GM19240 (cell line): ENCODE results near the gene ANKRD27.
"Not testable (repeated sequence)": the region's sequence is repeated elsewhere in the genome, so short reads cannot be mapped to it uniquely, and the experiment has no call there.

ENCODE experiments used
- DNase-seq: peaks from one replicate; pipeline ENCODE4 v3.0.0; 2011; ENCODE audit warnings: low spot score; ENCODE audit not compliant: insufficient read length

ANKRD27 gene

GRCh38 chr19:32653599-32653915 lies 21.4 kb downstream of the ANKRD27 start:
- DNase-seq = no peak

GRCh38 chr19:32652894-32653598 lies 21.9 kb downstream of the ANKRD27 start:
- no peak for DNase-seq

- not testable (repeated sequence) for DNase-seq
Measured at GRCh38 chr19:32652331-32652730, 22.6 kb downstream of the ANKRD27 start.

- DNase-seq = no peak
Measured at GRCh38 chr19:32651729-32652140, 23.2 kb downstream of the ANKRD27 start.

- DNase-seq = no peak
Measured at GRCh38 chr19:32650671-32651070, 24.3 kb downstream of the ANKRD27 start.

- DNase-seq = no peak
Measured at GRCh38 chr19:32649751-32650150, 25.2 kb downstream of the ANKRD27 start.

- DNase-seq = no peak
Measured at GRCh38 chr19:32647361-32647760, 27.6 kb downstream of the ANKRD27 start.

GRCh38 chr19:32646556-32646955 lies 28.4 kb downstream of the ANKRD27 start:
- DNase-seq = no peak

- no peak for DNase-seq
Measured at GRCh38 chr19:32642771-32643170, 32.2 kb downstream of the ANKRD27 start.

GRCh38 chr19:32638625-32639024 lies 36.4 kb downstream of the ANKRD27 start:
- DNase-seq = no peak

- DNase-seq = no peak
Measured at GRCh38 chr19:32637480-32637879, 37.5 kb downstream of the ANKRD27 start.

GRCh38 chr19:32631381-32631780 lies 43.6 kb downstream of the ANKRD27 start:
- DNase-seq = no peak

- no peak for DNase-seq
Measured at GRCh38 chr19:32630338-32630737, 44.6 kb downstream of the ANKRD27 start.

GRCh38 chr19:32627714-32628270 lies 47.2 kb downstream of the ANKRD27 start:
- DNase-seq = no peak

- no peak for DNase-seq
Measured at GRCh38 chr19:32626969-32627368, 48.0 kb downstream of the ANKRD27 start.

GRCh38 chr19:32624410-32624809 lies 50.6 kb downstream of the ANKRD27 start:
- DNase-seq = no peak

GRCh38 chr19:32622002-32622401 lies 53.0 kb downstream of the ANKRD27 start:
- DNase-seq = no peak

- no peak for DNase-seq
Measured at GRCh38 chr19:32619051-32619685, 55.8 kb downstream of the ANKRD27 start.

- DNase-seq = no peak
Measured at GRCh38 chr19:32615569-32615968, 59.4 kb downstream of the ANKRD27 start.

GRCh38 chr19:32614916-32615315 lies 60.1 kb downstream of the ANKRD27 start:
- DNase-seq = no peak

GRCh38 chr19:32613008-32613407 lies 62.0 kb downstream of the ANKRD27 start:
- no peak for DNase-seq

GRCh38 chr19:32611161-32611560 lies 63.8 kb downstream of the ANKRD27 start:
- DNase-seq = no peak

GRCh38 chr19:32607479-32607878 lies 67.5 kb downstream of the ANKRD27 start:
- no peak for DNase-seq
